HEK293 (cell line): Measurements from ENCODE around the gene MRPL11.

Experiments used
- GLIS1 ChIP-seq: fragments of 450-650 bp; formaldehyde crosslinking; IDR thresholded peaks from 2 replicates; pipeline ENCODE4 v1.5.1; 2016; ENCODE audit warnings: missing biosample characterization, missing genetic modification characterization
- HOXD13 ChIP-seq: sonication (generic); formaldehyde crosslinking; IDR thresholded peaks from 2 replicates; pipeline ENCODE4 v1.8.0; 2022; ENCODE audit warnings: missing genetic modification reagents, borderline replicate concordance
- ZBTB7A ChIP-seq: fragments of 450-650 bp; formaldehyde crosslinking; IDR thresholded peaks from 2 replicates; pipeline ENCODE4 v1.5.1; 2016; ENCODE audit warnings: low read depth, missing biosample characterization, missing genetic modification characterization
- ZIC2 ChIP-seq: fragments of 450-650 bp; formaldehyde crosslinking; IDR thresholded peaks from 2 replicates; pipeline ENCODE4 v1.5.1; 2016; ENCODE audit warnings: missing biosample characterization, missing genetic modification characterization
- ZNF138 ChIP-seq: fragments of 450-650 bp; formaldehyde crosslinking; IDR thresholded peaks from 2 replicates; pipeline ENCODE4 v1.5.1; 2016; ENCODE audit warnings: missing biosample characterization, missing genetic modification characterization, borderline replicate concordance
- ZNF311 ChIP-seq: fragments of 450-650 bp; formaldehyde crosslinking; IDR thresholded peaks from 2 replicates; pipeline ENCODE4 v1.5.1; 2017; ENCODE audit warnings: missing biosample characterization, missing genetic modification characterization, borderline replicate concordance
- ZNF335 ChIP-seq: fragments of 450-650 bp; formaldehyde crosslinking; conservative IDR thresholded peaks from 2 replicates; pipeline ENCODE4 v1.5.1; 2016; ENCODE audit warnings: missing biosample characterization, missing genetic modification characterization
- ZNF366 ChIP-seq: fragments of 450-650 bp; formaldehyde crosslinking; conservative IDR thresholded peaks from 2 replicates; pipeline ENCODE4 v1.5.1; 2016; ENCODE audit warnings: missing biosample characterization, missing genetic modification characterization
- ZNF426 ChIP-seq: fragments of 450-650 bp; formaldehyde crosslinking; IDR thresholded peaks from 2 replicates; pipeline ENCODE4 v1.5.1; 2017; ENCODE audit warnings: missing biosample characterization, missing genetic modification characterization, mild to moderate bottlenecking, inconsistent platforms, moderate library complexity
- ZNF529 ChIP-seq: fragments of 450-650 bp; formaldehyde crosslinking; IDR thresholded peaks from 2 replicates; pipeline ENCODE4 v1.5.1; 2017; ENCODE audit warnings: missing genetic modification characterization, missing biosample characterization; ENCODE audit not compliant: insufficient replicate concordance
- ZNF677 ChIP-seq: fragments of 450-650 bp; IDR thresholded peaks from 2 replicates; pipeline ENCODE4 v1.5.0; 2018; ENCODE audit warnings: missing biosample characterization, mild to moderate bottlenecking, missing genetic modification characterization, moderate library complexity
- ZNF768 ChIP-seq: fragments of 450-650 bp; formaldehyde crosslinking; IDR thresholded peaks from 2 replicates; pipeline ENCODE4 v1.5.1; 2018; ENCODE audit warnings: missing biosample characterization, mild to moderate bottlenecking, missing genetic modification characterization
- ZSCAN16 ChIP-seq: fragments of 450-650 bp; formaldehyde crosslinking; IDR thresholded peaks from 2 replicates; pipeline ENCODE4 v1.5.1; 2016; ENCODE audit warnings: missing biosample characterization, missing genetic modification characterization
- ZXDB ChIP-seq: fragments of 450-650 bp; formaldehyde crosslinking; IDR thresholded peaks from 2 replicates; pipeline ENCODE4 v1.5.1; 2016; ENCODE audit warnings: missing biosample characterization, missing genetic modification characterization
- TF ChIP-seq, protein P1 (sequence below): fragments of 450-650 bp; formaldehyde crosslinking; IDR thresholded peaks from 2 replicates; pipeline ENCODE4 v1.5.1; 2016; ENCODE audit warnings: missing biosample characterization, missing genetic modification characterization
- TF ChIP-seq, protein P2 (sequence below): IDR thresholded peaks from 2 replicates; pipeline ENCODE4 v1.6.1; 2011; ENCODE audit warnings: mild to moderate bottlenecking, low read depth, low read length, borderline replicate concordance
- TF ChIP-seq, protein P3 (sequence below): fragments of 450-650 bp; formaldehyde crosslinking; IDR thresholded peaks from 2 replicates; pipeline ENCODE4 v1.5.1; 2016; ENCODE audit warnings: missing biosample characterization, missing genetic modification characterization
- TF ChIP-seq, protein P4 (sequence below): fragments of 450-650 bp; formaldehyde crosslinking; IDR thresholded peaks from 2 replicates; pipeline ENCODE4 v1.5.1; 2016; ENCODE audit warnings: missing biosample characterization, missing genetic modification characterization
- TF ChIP-seq, protein P5 (sequence below): fragments of 450-650 bp; formaldehyde crosslinking; IDR thresholded peaks from 2 replicates; pipeline ENCODE4 v1.5.1; 2016; ENCODE audit warnings: missing biosample characterization, missing genetic modification characterization
- TF ChIP-seq, protein P6 (sequence below): fragments of 450-650 bp; formaldehyde crosslinking; conservative IDR thresholded peaks from 2 replicates; pipeline ENCODE4 v1.5.1; 2016; ENCODE audit warnings: low read depth, missing biosample characterization, missing genetic modification characterization

The MRPL11 gene

DNA sequence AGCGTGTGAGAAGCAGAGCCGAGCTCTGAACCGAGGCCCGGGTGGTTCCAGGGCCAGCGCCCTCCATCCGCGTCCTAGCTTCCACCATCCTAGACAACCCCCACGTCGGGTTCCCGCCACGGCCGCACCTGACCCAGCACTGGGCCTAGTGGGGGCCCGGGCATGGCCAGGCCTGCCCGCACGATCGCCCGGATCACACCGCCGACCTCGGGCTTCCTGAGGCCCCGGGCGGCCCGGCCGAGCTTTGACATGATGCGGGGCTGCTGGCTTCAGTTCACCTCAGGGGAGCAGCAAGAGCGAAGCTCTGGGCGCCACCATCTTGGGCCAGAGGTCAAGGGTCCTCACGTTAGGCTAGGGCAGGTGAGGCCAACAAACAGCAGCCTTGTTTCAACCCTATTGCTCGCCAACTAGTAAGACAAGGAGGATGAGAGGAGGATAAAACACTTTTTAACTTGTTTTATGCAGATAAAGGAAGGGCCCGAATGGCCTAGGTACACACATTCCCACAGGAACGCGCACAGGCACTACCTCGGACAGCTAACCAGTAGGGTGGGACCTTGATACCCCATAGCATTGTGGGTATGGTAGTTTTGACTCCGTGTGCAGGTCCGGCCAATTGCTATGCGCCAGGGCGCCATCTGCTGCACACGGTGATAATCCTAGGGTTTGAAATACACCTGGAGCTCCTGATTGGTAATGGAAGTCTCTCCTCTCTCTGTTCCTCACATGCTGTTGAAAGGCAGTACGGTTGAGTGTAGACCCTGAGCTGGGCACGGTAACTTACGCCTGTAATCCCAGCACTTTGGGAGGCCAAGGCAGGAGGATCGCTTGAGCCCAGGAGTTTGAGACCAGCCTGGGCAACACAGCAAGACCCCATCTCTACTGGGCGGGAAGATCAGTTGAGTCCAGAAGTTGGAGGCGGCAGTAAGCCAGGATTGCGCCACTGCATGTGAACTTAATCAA lies at the start of gene MRPL11 (continued):
- TF ChIP-seq, protein P1, sequence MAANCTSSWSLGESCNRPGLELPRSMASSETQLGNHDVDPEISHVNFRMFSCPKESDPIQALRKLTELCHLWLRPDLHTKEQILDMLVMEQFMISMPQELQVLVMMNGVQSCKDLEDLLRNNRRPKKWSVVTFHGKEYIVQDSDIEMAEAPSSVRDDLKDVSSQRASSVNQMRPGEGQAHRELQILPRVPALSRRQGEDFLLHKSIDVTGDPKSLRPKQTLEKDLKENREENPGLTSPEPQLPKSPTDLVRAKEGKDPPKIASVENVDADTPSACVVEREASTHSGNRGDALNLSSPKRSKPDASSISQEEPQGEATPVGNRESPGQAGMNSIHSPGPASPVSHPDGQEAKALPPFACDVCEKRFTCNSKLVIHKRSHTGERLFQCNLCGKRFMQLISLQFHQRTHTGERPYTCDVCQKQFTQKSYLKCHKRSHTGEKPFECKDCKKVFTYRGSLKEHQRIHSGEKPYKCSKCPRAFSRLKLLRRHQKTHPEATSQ (tag by site-specific recombination), result no peak
- no peak for TF ChIP-seq ZNF311 (tag by site-specific recombination)
- no peak for TF ChIP-seq ZNF529
- no peak for TF ChIP-seq ZNF426 (tag by site-specific recombination)
- TF ChIP-seq ZNF677 (tag by site-specific recombination), result no peak
- TF ChIP-seq ZIC2 (tag by site-specific recombination), result 0 out of 2 replicates have a peak, but pooled peaks have one; percentile 5
- no peak for TF ChIP-seq ZNF366
- peak; percentile 100 for TF ChIP-seq ZNF335 (tag by site-specific recombination)
- TF ChIP-seq, protein P2, sequence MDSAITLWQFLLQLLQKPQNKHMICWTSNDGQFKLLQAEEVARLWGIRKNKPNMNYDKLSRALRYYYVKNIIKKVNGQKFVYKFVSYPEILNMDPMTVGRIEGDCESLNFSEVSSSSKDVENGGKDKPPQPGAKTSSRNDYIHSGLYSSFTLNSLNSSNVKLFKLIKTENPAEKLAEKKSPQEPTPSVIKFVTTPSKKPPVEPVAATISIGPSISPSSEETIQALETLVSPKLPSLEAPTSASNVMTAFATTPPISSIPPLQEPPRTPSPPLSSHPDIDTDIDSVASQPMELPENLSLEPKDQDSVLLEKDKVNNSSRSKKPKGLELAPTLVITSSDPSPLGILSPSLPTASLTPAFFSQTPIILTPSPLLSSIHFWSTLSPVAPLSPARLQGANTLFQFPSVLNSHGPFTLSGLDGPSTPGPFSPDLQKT, result no peak
- TF ChIP-seq, protein P3, sequence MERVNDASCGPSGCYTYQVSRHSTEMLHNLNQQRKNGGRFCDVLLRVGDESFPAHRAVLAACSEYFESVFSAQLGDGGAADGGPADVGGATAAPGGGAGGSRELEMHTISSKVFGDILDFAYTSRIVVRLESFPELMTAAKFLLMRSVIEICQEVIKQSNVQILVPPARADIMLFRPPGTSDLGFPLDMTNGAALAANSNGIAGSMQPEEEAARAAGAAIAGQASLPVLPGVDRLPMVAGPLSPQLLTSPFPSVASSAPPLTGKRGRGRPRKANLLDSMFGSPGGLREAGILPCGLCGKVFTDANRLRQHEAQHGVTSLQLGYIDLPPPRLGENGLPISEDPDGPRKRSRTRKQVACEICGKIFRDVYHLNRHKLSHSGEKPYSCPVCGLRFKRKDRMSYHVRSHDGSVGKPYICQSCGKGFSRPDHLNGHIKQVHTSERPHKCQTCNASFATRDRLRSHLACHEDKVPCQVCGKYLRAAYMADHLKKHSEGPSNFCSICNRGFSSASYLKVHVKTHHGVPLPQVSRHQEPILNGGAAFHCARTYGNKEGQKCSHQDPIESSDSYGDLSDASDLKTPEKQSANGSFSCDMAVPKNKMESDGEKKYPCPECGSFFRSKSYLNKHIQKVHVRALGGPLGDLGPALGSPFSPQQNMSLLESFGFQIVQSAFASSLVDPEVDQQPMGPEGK, result peak; percentile 40; the same call in 1 of the 2 replicates
- TF ChIP-seq, protein P4, sequence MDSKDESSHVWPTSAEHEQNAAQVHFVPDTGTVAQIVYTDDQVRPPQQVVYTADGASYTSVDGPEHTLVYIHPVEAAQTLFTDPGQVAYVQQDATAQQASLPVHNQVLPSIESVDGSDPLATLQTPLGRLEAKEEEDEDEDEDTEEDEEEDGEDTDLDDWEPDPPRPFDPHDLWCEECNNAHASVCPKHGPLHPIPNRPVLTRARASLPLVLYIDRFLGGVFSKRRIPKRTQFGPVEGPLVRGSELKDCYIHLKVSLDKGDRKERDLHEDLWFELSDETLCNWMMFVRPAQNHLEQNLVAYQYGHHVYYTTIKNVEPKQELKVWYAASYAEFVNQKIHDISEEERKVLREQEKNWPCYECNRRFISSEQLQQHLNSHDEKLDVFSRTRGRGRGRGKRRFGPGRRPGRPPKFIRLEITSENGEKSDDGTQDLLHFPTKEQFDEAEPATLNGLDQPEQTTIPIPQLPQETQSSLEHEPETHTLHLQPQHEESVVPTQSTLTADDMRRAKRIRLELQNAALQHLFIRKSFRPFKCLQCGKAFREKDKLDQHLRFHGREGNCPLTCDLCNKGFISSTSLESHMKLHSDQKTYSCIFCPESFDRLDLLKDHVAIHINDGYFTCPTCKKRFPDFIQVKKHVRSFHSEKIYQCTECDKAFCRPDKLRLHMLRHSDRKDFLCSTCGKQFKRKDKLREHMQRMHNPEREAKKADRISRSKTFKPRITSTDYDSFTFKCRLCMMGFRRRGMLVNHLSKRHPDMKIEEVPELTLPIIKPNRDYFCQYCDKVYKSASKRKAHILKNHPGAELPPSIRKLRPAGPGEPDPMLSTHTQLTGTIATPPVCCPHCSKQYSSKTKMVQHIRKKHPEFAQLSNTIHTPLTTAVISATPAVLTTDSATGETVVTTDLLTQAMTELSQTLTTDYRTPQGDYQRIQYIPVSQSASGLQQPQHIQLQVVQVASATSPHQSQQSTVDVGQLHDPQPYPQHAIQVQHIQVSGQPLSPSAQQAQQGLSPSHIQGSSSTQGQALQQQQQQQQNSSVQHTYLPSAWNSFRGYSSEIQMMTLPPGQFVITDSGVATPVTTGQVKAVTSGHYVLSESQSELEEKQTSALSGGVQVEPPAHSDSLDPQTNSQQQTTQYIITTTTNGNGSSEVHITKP (tag by site-specific recombination), result peak; percentile 79
- no peak for TF ChIP-seq ZNF138 (tag by site-specific recombination)
- no peak for TF ChIP-seq ZSCAN16 (tag by site-specific recombination)
- TF ChIP-seq, protein P5, sequence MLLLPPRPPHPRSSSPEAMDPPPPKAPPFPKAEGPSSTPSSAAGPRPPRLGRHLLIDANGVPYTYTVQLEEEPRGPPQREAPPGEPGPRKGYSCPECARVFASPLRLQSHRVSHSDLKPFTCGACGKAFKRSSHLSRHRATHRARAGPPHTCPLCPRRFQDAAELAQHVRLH (tag by site-specific recombination), result peak; percentile 12; the same call in 1 of the 2 replicates
- TF ChIP-seq, protein P6, sequence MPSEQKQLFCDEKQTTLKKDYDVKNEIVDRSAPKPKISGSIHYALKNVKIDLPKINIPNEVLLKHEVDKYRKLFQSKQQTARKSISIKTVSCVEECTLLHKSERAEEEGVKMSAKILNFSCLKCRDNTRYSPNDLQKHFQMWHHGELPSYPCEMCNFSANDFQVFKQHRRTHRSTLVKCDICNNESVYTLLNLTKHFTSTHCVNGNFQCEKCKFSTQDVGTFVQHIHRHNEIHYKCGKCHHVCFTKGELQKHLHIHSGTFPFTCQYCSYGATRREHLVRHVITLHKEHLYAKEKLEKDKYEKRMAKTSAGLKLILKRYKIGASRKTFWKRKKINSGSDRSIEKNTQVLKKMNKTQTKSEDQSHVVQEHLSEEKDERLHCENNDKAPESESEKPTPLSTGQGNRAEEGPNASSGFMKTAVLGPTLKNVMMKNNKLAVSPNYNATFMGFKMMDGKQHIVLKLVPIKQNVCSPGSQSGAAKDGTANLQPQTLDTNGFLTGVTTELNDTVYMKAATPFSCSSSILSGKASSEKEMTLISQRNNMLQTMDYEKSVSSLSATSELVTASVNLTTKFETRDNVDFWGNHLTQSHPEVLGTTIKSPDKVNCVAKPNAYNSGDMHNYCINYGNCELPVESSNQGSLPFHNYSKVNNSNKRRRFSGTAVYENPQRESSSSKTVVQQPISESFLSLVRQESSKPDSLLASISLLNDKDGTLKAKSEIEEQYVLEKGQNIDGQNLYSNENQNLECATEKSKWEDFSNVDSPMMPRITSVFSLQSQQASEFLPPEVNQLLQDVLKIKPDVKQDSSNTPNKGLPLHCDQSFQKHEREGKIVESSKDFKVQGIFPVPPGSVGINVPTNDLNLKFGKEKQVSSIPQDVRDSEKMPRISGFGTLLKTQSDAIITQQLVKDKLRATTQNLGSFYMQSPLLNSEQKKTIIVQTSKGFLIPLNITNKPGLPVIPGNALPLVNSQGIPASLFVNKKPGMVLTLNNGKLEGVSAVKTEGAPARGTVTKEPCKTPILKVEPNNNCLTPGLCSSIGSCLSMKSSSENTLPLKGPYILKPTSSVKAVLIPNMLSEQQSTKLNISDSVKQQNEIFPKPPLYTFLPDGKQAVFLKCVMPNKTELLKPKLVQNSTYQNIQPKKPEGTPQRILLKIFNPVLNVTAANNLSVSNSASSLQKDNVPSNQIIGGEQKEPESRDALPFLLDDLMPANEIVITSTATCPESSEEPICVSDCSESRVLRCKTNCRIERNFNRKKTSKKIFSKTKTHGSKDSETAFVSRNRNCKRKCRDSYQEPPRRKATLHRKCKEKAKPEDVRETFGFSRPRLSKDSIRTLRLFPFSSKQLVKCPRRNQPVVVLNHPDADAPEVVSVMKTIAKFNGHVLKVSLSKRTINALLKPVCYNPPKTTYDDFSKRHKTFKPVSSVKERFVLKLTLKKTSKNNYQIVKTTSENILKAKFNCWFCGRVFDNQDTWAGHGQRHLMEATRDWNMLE, result peak; percentile 93
- no peak for TF ChIP-seq HOXD13 (CRISPR knock-in tag)
- peak; percentile 40 for TF ChIP-seq GLIS1 (tag by site-specific recombination)
- 0 out of 2 replicates have a peak, but pooled peaks have one; percentile 19 for TF ChIP-seq ZBTB7A (tag by site-specific recombination)
- no peak for TF ChIP-seq ZNF768 (tag by site-specific recombination)
- TF ChIP-seq ZXDB, result peak; percentile 82
